ENCODE results near the gene ZNF460. TPM values are rescaled to one million over a fixed set of nuclear protein-coding genes. Genes with fewer than 3 reads are reported as not detected.

The ZNF460 gene
- 10 to 100 TPM; 20.2 to 63.3 (median 42.3) TPM for total RNA-seq

- DNase-seq (peak; percentile 94 to 97), ATAC-seq (peak; percentile 89 to 96)
- H3K4me1 ChIP-seq = peaks cover 31 to 46% of the 10 kb centered on the region in 2 donors
- TF ChIP-seq CTCF (IDR thresholded peaks at IDR 0.05 in 4 of 5, conservative IDR thresholded peaks at IDR 0.05 in 1 of 5) (peak in 1 of 5 experiments; percentile 24), POLR2A (IDR thresholded peaks at IDR 0.05) (peak; percentile 70 to 78)
- in situ Hi-C loops (cut with MboI; ENCODE audit: low sequenced_read_pairs in 4 of 4) (loop anchor here in 1 of 4 donors (5.0 kb wide), 1 partner anchor 72 kb away; the partner anchor contains the start of gene ZNF304), intact Hi-C loops (cut with DNase I; ENCODE audit: low total_unique reads) (loop anchor here (1.0 to 10.0 kb wide), 8 partner anchors 22 to 224 kb away; partner anchors contain the start of genes TRAPPC2B, ZNF17, ZNF264 and ZNF543)
- H3K4me3 ChIP-seq = peak within 1 kb of the TSS; percentile 96 to 97 (median 96)
- peak within 1 kb of the TSS; percentile 93 to 99 (median 96) for H3K27ac ChIP-seq
- no peaks in the 10 kb centered on the region for H3K9me3 ChIP-seq
- H3K36me3 ChIP-seq = peaks cover 0 to 18% of the 10 kb centered on the region in 2 donors
- no peaks in the 10 kb centered on the region for H3K27me3 ChIP-seq
Measured at GRCh38 chr19:57280165-57280961, at the start of gene ZNF460. Gene ZNF460, plus strand, starts transcription at chr19:57280485. Its CDS starts 322 bp downstream, at chr19:57280807.

GRCh38 chr19:57231686-57232085 is 48.6 kb upstream of the ZNF460 start:
- TF ChIP-seq CTCF (IDR thresholded peaks at IDR 0.05 in 4 of 5, conservative IDR thresholded peaks at IDR 0.05 in 1 of 5) (no peak), POLR2A (IDR thresholded peaks at IDR 0.05) (no peak)
- in situ Hi-C loops (cut with MboI; ENCODE audit: low sequenced_read_pairs in 4 of 4) (no loop called here), intact Hi-C loops (cut with DNase I; ENCODE audit: low total_unique reads) (no loop called here)
- no peaks in the 10 kb centered on the region for H3K9me3 ChIP-seq
- no peak overlapping the region for H3K27ac ChIP-seq
- no peaks in the 10 kb centered on the region for H3K27me3 ChIP-seq
- ATAC-seq = no peak
- no peaks in the 10 kb centered on the region for H3K36me3 ChIP-seq
- H3K4me3 ChIP-seq = no peak overlapping the region
- H3K4me1 ChIP-seq = no peaks in the 10 kb centered on the region
- DNase-seq = no peak

GRCh38 chr19:57233207-57233606 is 47.1 kb upstream of the ZNF460 start:
- intact Hi-C loops (cut with DNase I; ENCODE audit: low total_unique reads) (no loop called here), in situ Hi-C loops (cut with MboI; ENCODE audit: low sequenced_read_pairs in 4 of 4) (no loop called here)
- H3K9me3 ChIP-seq = no peaks in the 10 kb centered on the region
- no peaks in the 10 kb centered on the region for H3K4me1 ChIP-seq
- no peak for TF ChIP-seq CTCF (IDR thresholded peaks at IDR 0.05 in 4 of 5, conservative IDR thresholded peaks at IDR 0.05 in 1 of 5)
- ATAC-seq (no peak), DNase-seq (no peak)
- no peak overlapping the region for H3K27ac ChIP-seq
- H3K4me3 ChIP-seq = no peak overlapping the region
- no peaks in the 10 kb centered on the region for H3K36me3 ChIP-seq
- H3K27me3 ChIP-seq = no peaks in the 10 kb centered on the region

- Histone ChIP-seq H3K27ac (peak overlapping the region; percentile 89 to 97 (median 96)), H3K27me3 (no peaks in the 10 kb centered on the region), H3K4me3 (peak overlapping the region; percentile 93 to 98 (median 97)), H3K9me3 (no peaks in the 10 kb centered on the region), H3K4me1 (peaks cover 23% of the 10 kb centered on the region in 2 donors), H3K36me3 (peaks cover 0 to 13% of the 10 kb centered on the region in 2 donors)
- in situ Hi-C loops (cut with MboI; ENCODE audit: low sequenced_read_pairs in 4 of 4) (no loop called here), intact Hi-C loops (cut with DNase I; ENCODE audit: low total_unique reads) (loop anchor here (1.0 to 2.0 kb wide), 4 partner anchors 40 to 702 kb away; partner anchors contain the start of genes ZFP28, ZNF264, ZNF460 and ZNF776)
- TF ChIP-seq POLR2A (IDR thresholded peaks at IDR 0.05) = no peak
- no peak for TF ChIP-seq CTCF (IDR thresholded peaks at IDR 0.05 in 4 of 5, conservative IDR thresholded peaks at IDR 0.05 in 1 of 5)
- no peak for DNase-seq
- ATAC-seq = peak in 1 of 2 donors; percentile 5
Measured at GRCh38 chr19:57239982-57240310, 40.3 kb upstream of the ZNF460 start.

Measured in gastrocnemius medialis (tissue), 4 donors.